ENCODE measurements around the gene AGAP1. TPM values are rescaled to one million over a fixed set of nuclear protein-coding genes. Genes with fewer than 3 reads are reported as not detected.

AGAP1 gene
- total and polyA plus RNA-seq, 2 donors from 2014 or later, result 8.1 to 44.5 TPM

DNA sequence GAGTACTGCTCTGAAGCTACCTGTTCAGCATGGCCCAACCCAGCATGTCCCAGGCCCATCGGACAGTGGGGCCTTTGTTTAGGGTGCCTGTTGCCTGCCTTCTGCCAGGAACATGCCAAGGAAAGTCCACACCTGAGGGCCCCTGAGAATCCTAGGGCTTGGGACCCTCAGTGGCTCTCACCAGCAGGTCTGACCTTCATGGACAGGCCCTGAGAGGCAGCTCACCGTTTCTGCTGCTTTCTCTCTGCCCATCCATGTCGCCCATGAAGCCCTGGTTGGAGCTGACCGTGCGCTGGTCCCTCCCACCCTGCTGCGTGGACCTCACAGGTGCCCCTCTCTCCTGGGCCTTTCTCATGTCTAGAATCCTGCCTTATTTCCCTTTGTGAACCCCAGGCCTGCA lies 550.3 kb downstream of the AGAP1 start:
- DNase-seq (no peak), FAIRE-seq (no peak)
- Histone ChIP-seq H3K36me3 (ENCODE audit: control insufficient read depth in 2 of 3, insufficient read depth in 3 of 3, low read length in 3 of 3) (peaks cover 0 to 7% (median 5%) of the 10 kb centered on the region in 3 donors), H3K4me1 (ENCODE audit: control insufficient read depth in 2 of 3, insufficient read depth in 2 of 3, low read depth in 1 of 3, low read length in 3 of 3) (peaks cover 0 to 13% (median 0%) of the 10 kb centered on the region in 3 donors), H3K4me3 (ENCODE audit: low read length in 3 of 3) (no peak overlapping the region), H3K27me3 (ENCODE audit: control insufficient read depth, insufficient read depth, low read length) (no peaks in the 10 kb centered on the region), H3K27ac (ENCODE audit: low read depth in 2 of 2, low read length in 2 of 2) (no peak overlapping the region), H3K9me3 (ENCODE audit: control insufficient read depth in 2 of 3, insufficient read depth in 1 of 3, low read length in 3 of 3) (no peaks in the 10 kb centered on the region), H3K9ac (ENCODE audit: low read length in 3 of 3) (no peak overlapping the region)
- intact Hi-C loops (cut with DNase I), result no loop called here
- TF ChIP-seq, protein P1, sequence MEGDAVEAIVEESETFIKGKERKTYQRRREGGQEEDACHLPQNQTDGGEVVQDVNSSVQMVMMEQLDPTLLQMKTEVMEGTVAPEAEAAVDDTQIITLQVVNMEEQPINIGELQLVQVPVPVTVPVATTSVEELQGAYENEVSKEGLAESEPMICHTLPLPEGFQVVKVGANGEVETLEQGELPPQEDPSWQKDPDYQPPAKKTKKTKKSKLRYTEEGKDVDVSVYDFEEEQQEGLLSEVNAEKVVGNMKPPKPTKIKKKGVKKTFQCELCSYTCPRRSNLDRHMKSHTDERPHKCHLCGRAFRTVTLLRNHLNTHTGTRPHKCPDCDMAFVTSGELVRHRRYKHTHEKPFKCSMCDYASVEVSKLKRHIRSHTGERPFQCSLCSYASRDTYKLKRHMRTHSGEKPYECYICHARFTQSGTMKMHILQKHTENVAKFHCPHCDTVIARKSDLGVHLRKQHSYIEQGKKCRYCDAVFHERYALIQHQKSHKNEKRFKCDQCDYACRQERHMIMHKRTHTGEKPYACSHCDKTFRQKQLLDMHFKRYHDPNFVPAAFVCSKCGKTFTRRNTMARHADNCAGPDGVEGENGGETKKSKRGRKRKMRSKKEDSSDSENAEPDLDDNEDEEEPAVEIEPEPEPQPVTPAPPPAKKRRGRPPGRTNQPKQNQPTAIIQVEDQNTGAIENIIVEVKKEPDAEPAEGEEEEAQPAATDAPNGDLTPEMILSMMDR (IDR thresholded peaks at IDR 0.05; ENCODE audit: borderline replicate concordance, extremely low read depth, insufficient read depth), result no peak

DNA sequence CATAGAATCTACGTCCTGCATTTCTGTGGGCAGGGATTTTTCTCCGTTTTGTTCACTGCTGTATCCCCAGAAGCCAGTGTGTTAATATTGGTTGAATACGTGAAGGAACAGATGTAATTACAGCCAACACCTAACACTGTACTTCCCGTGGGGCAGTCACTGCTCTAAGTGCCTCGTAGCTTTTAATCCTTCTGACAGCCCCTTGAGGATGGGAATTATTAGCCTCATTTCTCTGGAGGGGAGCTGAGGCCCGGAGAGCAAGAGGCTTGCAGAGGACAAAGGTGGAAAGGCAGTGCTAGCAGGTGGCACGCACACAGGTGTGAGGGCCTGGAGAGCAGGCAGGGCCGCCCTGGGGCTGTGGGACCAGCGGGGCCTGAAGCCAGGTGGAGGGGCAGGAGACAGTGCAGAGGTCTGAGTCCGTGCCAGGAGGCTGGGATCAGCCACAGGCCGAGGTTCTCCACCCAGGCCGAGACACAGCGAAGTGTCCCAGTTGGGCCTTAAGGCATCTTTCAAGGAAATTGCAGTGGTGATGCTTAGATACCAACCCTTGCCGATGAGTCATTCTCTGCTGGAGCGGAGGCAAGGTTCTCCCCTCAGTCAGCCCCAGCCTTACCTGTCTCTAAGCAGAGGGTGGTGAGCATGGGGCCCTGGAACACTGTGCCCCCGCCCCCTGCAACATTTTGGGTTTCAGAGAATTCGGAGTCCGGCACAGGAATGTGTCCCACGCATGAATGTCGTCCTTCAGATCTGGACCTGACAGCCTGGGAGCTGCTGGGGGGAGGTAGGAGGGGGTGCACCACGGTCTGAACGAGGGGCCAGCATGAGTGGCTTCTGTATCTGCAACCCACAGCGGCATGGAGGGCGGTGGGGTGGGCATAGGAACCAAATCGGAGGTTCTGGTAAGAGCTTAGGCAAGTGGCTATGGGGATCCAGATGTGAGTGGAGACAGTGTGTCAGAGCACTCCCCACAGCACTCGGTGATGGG lies 551.7 kb downstream of the AGAP1 start:
- Histone ChIP-seq H3K9me3 (ENCODE audit: control insufficient read depth in 2 of 3, insufficient read depth in 1 of 3, low read length in 3 of 3) (no peaks in the 10 kb centered on the region), H3K27me3 (ENCODE audit: control insufficient read depth, insufficient read depth, low read length) (no peaks in the 10 kb centered on the region), H3K4me3 (ENCODE audit: low read length in 3 of 3) (no peak overlapping the region), H3K36me3 (ENCODE audit: control insufficient read depth in 2 of 3, insufficient read depth in 3 of 3, low read length in 3 of 3) (peaks cover 0 to 7% (median 7%) of the 10 kb centered on the region in 3 donors), H3K4me1 (ENCODE audit: control insufficient read depth in 2 of 3, insufficient read depth in 2 of 3, low read depth in 1 of 3, low read length in 3 of 3) (peaks cover 0 to 10% (median 0%) of the 10 kb centered on the region in 3 donors), H3K27ac (ENCODE audit: low read depth in 2 of 2, low read length in 2 of 2) (no peak overlapping the region), H3K9ac (ENCODE audit: low read length in 3 of 3) (no peak overlapping the region)
- FAIRE-seq (no peak), DNase-seq (no peak)
- TF ChIP-seq, protein P1 (IDR thresholded peaks at IDR 0.05; ENCODE audit: borderline replicate concordance, extremely low read depth, insufficient read depth), result no peak
- intact Hi-C loops (cut with DNase I), result no loop called here

DNA sequence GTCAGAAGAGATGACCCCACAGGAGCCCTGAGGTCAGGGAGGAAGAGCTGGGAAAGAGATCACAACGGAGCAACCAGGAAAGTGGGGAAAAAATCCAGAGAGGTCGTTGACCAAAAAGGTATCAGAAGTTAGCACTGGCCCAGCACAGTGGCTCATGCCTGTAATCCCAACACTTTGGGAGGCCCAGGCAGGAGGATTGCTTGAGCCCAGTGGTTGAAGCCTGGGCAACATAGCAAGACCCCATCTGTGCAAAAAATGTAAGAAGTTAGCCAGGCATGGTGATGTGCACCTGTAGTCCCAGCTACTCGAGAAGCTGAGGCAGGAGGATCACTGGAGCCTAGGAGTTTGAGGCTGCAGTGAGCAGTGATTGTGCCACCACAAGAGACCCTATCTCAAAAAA lies 552.9 kb downstream of the AGAP1 start:
- no peak overlapping the region for H3K9ac ChIP-seq (ENCODE audit: low read length in 3 of 3)
- FAIRE-seq (no peak), DNase-seq (no peak)
- intact Hi-C loops (cut with DNase I), result no loop called here
- H3K27ac ChIP-seq (ENCODE audit: low read depth in 2 of 2, low read length in 2 of 2), result no peak overlapping the region
- H3K27me3 ChIP-seq (ENCODE audit: control insufficient read depth, insufficient read depth, low read length), result no peaks in the 10 kb centered on the region
- no peaks in the 10 kb centered on the region for H3K9me3 ChIP-seq (ENCODE audit: control insufficient read depth in 2 of 3, insufficient read depth in 1 of 3, low read length in 3 of 3)
- peaks cover 0 to 11% (median 7%) of the 10 kb centered on the region in 3 donors for H3K36me3 ChIP-seq (ENCODE audit: control insufficient read depth in 2 of 3, insufficient read depth in 3 of 3, low read length in 3 of 3)
- TF ChIP-seq, protein P1 (IDR thresholded peaks at IDR 0.05; ENCODE audit: borderline replicate concordance, extremely low read depth, insufficient read depth), result no peak
- H3K4me3 ChIP-seq (ENCODE audit: low read length in 3 of 3), result no peak overlapping the region
- peaks cover 0 to 2% (median 0%) of the 10 kb centered on the region in 3 donors for H3K4me1 ChIP-seq (ENCODE audit: control insufficient read depth in 2 of 3, insufficient read depth in 2 of 3, low read depth in 1 of 3, low read length in 3 of 3)

Measured in kidney (tissue), 14 donors.